ENCODE results near the gene KLF13.

Gene KLF13

GRCh38 chr15:31402511-31403056 is 75.9 kb downstream of the KLF13 start:
- CTCF ChIA-PET = interaction anchor here (0.6 to 1.7 kb wide), 2 partner anchors 10 to 55 kb away, joined by 3 read pairs; no protein-coding TSS in a partner anchor
- TF ChIP-seq SP1 (IDR thresholded peaks at IDR 0.05) (no peak), FOXM1 (IDR thresholded peaks at IDR 0.05; ENCODE audit: borderline replicate concordance) (no peak), FOXA1 (IDR thresholded peaks at IDR 0.05) (no peak), CTBP1 (IDR thresholded peaks at IDR 0.05; ENCODE audit: borderline replicate concordance) (no peak), SUZ12 (IDR thresholded peaks at IDR 0.05) (no peak), FOXK2 (IDR thresholded peaks at IDR 0.05) (no peak), ZNF384 (IDR thresholded peaks at IDR 0.05) (no peak), LEF1 (IDR thresholded peaks at IDR 0.05; ENCODE audit: borderline replicate concordance) (no peak), PKNOX1 (IDR thresholded peaks at IDR 0.05) (no peak), TARDBP (IDR thresholded peaks at IDR 0.05) (no peak), L3MBTL2 (conservative IDR thresholded peaks at IDR 0.05) (no peak), BHLHE40 (IDR thresholded peaks at IDR 0.05; ENCODE audit: borderline replicate concordance) (no peak), ELF4 (IDR thresholded peaks at IDR 0.05) (no peak), HDGF (IDR thresholded peaks at IDR 0.05; ENCODE audit: borderline replicate concordance) (no peak), NFRKB (IDR thresholded peaks at IDR 0.05) (no peak), ARNT (IDR thresholded peaks at IDR 0.05) (no peak)
- no peak for DNase-seq (ENCODE audit: extremely low spot score)
- POLR2A ChIA-PET = no interaction called here

GRCh38 chr15:31403096-31403495 is 76.5 kb downstream of the KLF13 start:
- TF ChIP-seq FOXM1 (IDR thresholded peaks at IDR 0.05; ENCODE audit: borderline replicate concordance) (no peak), ARNT (IDR thresholded peaks at IDR 0.05) (no peak), FOXK2 (IDR thresholded peaks at IDR 0.05) (no peak), SP1 (IDR thresholded peaks at IDR 0.05) (no peak), ZNF384 (IDR thresholded peaks at IDR 0.05) (no peak), SUZ12 (IDR thresholded peaks at IDR 0.05) (no peak), TARDBP (IDR thresholded peaks at IDR 0.05) (no peak), L3MBTL2 (conservative IDR thresholded peaks at IDR 0.05) (no peak), NFRKB (IDR thresholded peaks at IDR 0.05) (no peak), ELF4 (IDR thresholded peaks at IDR 0.05) (no peak), BHLHE40 (IDR thresholded peaks at IDR 0.05; ENCODE audit: borderline replicate concordance) (no peak), FOXA1 (IDR thresholded peaks at IDR 0.05) (no peak), PKNOX1 (IDR thresholded peaks at IDR 0.05) (no peak), CTBP1 (IDR thresholded peaks at IDR 0.05; ENCODE audit: borderline replicate concordance) (no peak), HDGF (IDR thresholded peaks at IDR 0.05; ENCODE audit: borderline replicate concordance) (no peak), LEF1 (IDR thresholded peaks at IDR 0.05; ENCODE audit: borderline replicate concordance) (no peak)
- POLR2A ChIA-PET = no interaction called here
- CTCF ChIA-PET = interaction anchor here (0.6 to 1.7 kb wide), 2 partner anchors 11 to 55 kb away, joined by 3 read pairs; no protein-coding TSS in a partner anchor
- no peak for DNase-seq (ENCODE audit: extremely low spot score)

- POLR2A ChIA-PET = no interaction called here
- CTCF ChIA-PET = no interaction called here
- TF ChIP-seq L3MBTL2 (conservative IDR thresholded peaks at IDR 0.05) (no peak), TARDBP (IDR thresholded peaks at IDR 0.05) (no peak), ELF4 (IDR thresholded peaks at IDR 0.05) (no peak), HDGF (IDR thresholded peaks at IDR 0.05; ENCODE audit: borderline replicate concordance) (no peak), FOXK2 (IDR thresholded peaks at IDR 0.05) (no peak), FOXM1 (IDR thresholded peaks at IDR 0.05; ENCODE audit: borderline replicate concordance) (no peak), ZNF384 (IDR thresholded peaks at IDR 0.05) (no peak)
- DNase-seq (ENCODE audit: extremely low spot score) = no peak
Observed at GRCh38 chr15:31403606-31404005, 77.0 kb downstream of the KLF13 start.

- CTCF ChIA-PET = no interaction called here
- DNase-seq (ENCODE audit: extremely low spot score) = no peak
- POLR2A ChIA-PET = no interaction called here
- TF ChIP-seq PKNOX1 (IDR thresholded peaks at IDR 0.05) = no peak
- TF ChIP-seq SUZ12 (IDR thresholded peaks at IDR 0.05) = no peak
- TF ChIP-seq FOXA1 (IDR thresholded peaks at IDR 0.05) = no peak
- TF ChIP-seq CTBP1 (IDR thresholded peaks at IDR 0.05; ENCODE audit: borderline replicate concordance) = no peak
- TF ChIP-seq TARDBP (IDR thresholded peaks at IDR 0.05) = no peak
- TF ChIP-seq NFRKB (IDR thresholded peaks at IDR 0.05) = no peak
- no peak for TF ChIP-seq SP1 (IDR thresholded peaks at IDR 0.05)
- TF ChIP-seq ARNT (IDR thresholded peaks at IDR 0.05) = no peak
- no peak for TF ChIP-seq ZNF384 (IDR thresholded peaks at IDR 0.05)
- TF ChIP-seq FOXM1 (IDR thresholded peaks at IDR 0.05; ENCODE audit: borderline replicate concordance) = no peak
- no peak for TF ChIP-seq HDGF (IDR thresholded peaks at IDR 0.05; ENCODE audit: borderline replicate concordance)
- TF ChIP-seq BHLHE40 (IDR thresholded peaks at IDR 0.05; ENCODE audit: borderline replicate concordance) = no peak
- no peak for TF ChIP-seq LEF1 (IDR thresholded peaks at IDR 0.05; ENCODE audit: borderline replicate concordance)
- no peak for TF ChIP-seq FOXK2 (IDR thresholded peaks at IDR 0.05)
- no peak for TF ChIP-seq L3MBTL2 (conservative IDR thresholded peaks at IDR 0.05)
- TF ChIP-seq ELF4 (IDR thresholded peaks at IDR 0.05) = no peak
Observed at GRCh38 chr15:31404345-31404744, 77.7 kb downstream of the KLF13 start.

- CTCF ChIA-PET = no interaction called here
Observed at GRCh38 chr15:31405200-31405920, 78.7 kb downstream of the KLF13 start.

More at GRCh38 chr15:31405200-31405920, 78.7 kb downstream of the KLF13 start:
- DNase-seq (ENCODE audit: extremely low spot score) = no peak
- POLR2A ChIA-PET = no interaction called here
- TF ChIP-seq FOXK2 (IDR thresholded peaks at IDR 0.05) (no peak), NFRKB (IDR thresholded peaks at IDR 0.05) (no peak), TARDBP (IDR thresholded peaks at IDR 0.05) (no peak), ARNT (IDR thresholded peaks at IDR 0.05) (no peak), SP1 (IDR thresholded peaks at IDR 0.05) (no peak), HDGF (IDR thresholded peaks at IDR 0.05; ENCODE audit: borderline replicate concordance) (no peak), BHLHE40 (IDR thresholded peaks at IDR 0.05; ENCODE audit: borderline replicate concordance) (no peak), PKNOX1 (IDR thresholded peaks at IDR 0.05) (no peak), FOXM1 (IDR thresholded peaks at IDR 0.05; ENCODE audit: borderline replicate concordance) (no peak), ZNF384 (IDR thresholded peaks at IDR 0.05) (no peak), CTBP1 (IDR thresholded peaks at IDR 0.05; ENCODE audit: borderline replicate concordance) (no peak)
